ENCODE data around the gene HS3ST2. TPM values are rescaled to one million over a fixed set of nuclear protein-coding genes. Genes with fewer than 3 reads are reported as not detected.
"Not testable (repeated sequence)": the region's sequence is repeated elsewhere in the genome, so short reads cannot be mapped to it uniquely, and the experiment has no call there.

Gene HS3ST2
- total and polyA plus RNA-seq, 3 donors from 2014 or later, result 0.87 to 4.4 (median 0.88) TPM

DNA sequence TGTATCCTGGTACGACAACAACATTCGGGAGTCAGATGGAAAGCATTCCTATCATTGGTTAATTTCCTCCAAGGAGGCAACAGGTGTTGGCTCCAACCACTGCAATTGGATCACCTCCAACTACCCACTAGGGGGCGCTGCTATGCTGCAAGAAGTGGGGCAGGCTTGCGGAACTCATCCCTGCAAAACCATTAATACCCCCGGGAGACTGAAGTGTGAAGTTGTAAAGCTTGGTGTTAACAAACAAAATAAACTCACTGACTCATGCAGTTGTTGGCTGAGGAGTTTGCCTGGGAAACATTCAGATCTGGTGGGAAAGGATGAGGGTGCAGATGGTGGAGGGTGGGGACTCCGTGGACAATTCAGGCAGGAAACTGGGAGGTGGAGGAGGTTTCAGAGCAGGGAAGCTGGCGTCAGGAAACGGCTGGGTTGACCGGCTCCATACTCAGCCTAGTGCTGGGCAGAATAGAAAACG is 84.9 kb downstream of the HS3ST2 start:
- H3K4me3 ChIP-seq, result no peak overlapping the region
- H3K9me3 ChIP-seq, result no peaks in the 10 kb centered on the region
- TF ChIP-seq, protein P1, sequence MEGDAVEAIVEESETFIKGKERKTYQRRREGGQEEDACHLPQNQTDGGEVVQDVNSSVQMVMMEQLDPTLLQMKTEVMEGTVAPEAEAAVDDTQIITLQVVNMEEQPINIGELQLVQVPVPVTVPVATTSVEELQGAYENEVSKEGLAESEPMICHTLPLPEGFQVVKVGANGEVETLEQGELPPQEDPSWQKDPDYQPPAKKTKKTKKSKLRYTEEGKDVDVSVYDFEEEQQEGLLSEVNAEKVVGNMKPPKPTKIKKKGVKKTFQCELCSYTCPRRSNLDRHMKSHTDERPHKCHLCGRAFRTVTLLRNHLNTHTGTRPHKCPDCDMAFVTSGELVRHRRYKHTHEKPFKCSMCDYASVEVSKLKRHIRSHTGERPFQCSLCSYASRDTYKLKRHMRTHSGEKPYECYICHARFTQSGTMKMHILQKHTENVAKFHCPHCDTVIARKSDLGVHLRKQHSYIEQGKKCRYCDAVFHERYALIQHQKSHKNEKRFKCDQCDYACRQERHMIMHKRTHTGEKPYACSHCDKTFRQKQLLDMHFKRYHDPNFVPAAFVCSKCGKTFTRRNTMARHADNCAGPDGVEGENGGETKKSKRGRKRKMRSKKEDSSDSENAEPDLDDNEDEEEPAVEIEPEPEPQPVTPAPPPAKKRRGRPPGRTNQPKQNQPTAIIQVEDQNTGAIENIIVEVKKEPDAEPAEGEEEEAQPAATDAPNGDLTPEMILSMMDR (IDR thresholded peaks at IDR 0.05), result peak; percentile 67 to 89 (median 77)
- TF ChIP-seq POLR2A (IDR thresholded peaks at IDR 0.05), result no peak
- intact Hi-C loops (cut with DNase I; ENCODE audit: low total_unique reads), result no loop called here
- DNase-seq, result peak; percentile 88
- 1 to 4% methylated on average over 10 of the region's 10 CpGs for WGBS, 2 donors
- H3K36me3 ChIP-seq (ENCODE audit: low read depth, missing control alignments), result no peaks in the 10 kb centered on the region
- H3K27ac ChIP-seq, result no peak overlapping the region
- no peaks in the 10 kb centered on the region for H3K4me1 ChIP-seq
- H3K27me3 ChIP-seq, result no peaks in the 10 kb centered on the region

DNA sequence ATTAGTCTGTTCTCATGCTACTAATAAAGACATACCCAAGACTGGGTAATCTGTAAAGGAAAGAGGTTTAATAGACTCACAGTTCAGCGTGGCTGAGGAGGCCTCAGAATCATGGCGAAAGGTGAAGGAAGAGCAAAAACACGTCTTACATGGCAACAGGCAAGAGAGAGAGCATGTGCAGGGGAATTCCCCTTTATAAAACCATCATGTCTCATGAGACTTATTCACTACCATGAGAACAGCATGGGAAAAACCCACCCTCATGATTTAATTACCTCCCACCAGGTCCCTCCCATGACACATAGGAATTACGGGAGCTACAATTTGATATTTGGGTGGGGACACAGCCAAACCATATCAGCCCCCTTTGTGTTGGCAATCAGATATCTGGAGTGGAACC is 85.6 kb downstream of the HS3ST2 start:
- WGBS, 2 donors, result 74 to 77% methylated on average over 4 of the region's 4 CpGs
- H3K4me3 ChIP-seq; intact Hi-C loops (cut with DNase I; ENCODE audit: low total_unique reads): not testable (repeated sequence)

DNA sequence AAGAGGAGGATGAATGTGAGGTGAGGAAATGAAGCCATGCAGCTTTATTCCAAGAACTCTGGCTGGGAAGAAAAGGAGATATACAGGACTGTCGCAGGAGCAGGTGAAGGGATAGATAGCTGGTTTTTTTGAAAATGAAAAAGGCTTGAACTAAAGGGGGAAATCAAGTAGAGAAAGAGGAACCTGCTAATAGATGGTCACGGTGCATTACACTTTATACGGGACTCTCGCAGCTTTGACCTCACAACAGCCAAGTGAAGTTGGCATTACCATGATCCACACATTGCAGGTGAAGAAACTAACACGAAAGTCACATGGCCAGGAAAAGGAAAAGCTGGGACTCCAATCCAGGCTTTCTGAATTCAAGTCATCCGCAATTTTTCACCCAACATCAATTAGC is 86.9 kb downstream of the HS3ST2 start:
- TF ChIP-seq, protein P1 (IDR thresholded peaks at IDR 0.05), result no peak
- no peak for TF ChIP-seq POLR2A (IDR thresholded peaks at IDR 0.05)
- no peak for DNase-seq
- no peaks in the 10 kb centered on the region for H3K36me3 ChIP-seq (ENCODE audit: low read depth, missing control alignments)
- H3K27ac ChIP-seq, result no peak overlapping the region
- no peaks in the 10 kb centered on the region for H3K4me1 ChIP-seq
- H3K27me3 ChIP-seq, result no peaks in the 10 kb centered on the region
- H3K4me3 ChIP-seq, result no peak overlapping the region
- intact Hi-C loops (cut with DNase I; ENCODE audit: low total_unique reads), result no loop called here
- WGBS, 2 donors, result 83 to 84% methylated on average over 6 of the region's 6 CpGs
- no peaks in the 10 kb centered on the region for H3K9me3 ChIP-seq

More for the DNA sequence above, 85.6 kb downstream of the HS3ST2 start:
- not testable (repeated sequence) for H3K4me1 ChIP-seq; H3K9me3 ChIP-seq; H3K27ac ChIP-seq; H3K36me3 ChIP-seq (ENCODE audit: low read depth, missing control alignments); H3K27me3 ChIP-seq; DNase-seq

DNA sequence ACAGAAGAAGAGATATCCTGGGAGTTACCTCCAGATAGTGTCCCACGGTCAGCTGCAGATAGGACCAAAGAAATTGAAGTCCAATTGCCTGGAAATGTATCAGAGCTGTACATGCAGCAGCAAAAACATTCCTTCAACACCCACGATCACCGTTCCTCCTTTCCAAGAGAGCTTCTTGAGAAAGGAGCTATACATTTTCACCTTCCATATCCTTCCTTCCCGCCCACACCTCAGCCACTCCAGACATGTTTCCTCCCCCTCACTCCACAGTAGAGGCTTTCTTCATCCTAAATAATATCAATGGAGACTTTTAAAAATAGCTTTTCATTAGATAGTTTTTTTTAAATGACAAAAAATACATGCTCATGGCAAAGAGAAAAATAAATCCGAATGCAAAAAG is 87.6 kb downstream of the HS3ST2 start:
- no peak for DNase-seq
- intact Hi-C loops (cut with DNase I; ENCODE audit: low total_unique reads), result no loop called here
- Histone ChIP-seq H3K4me3 (no peak overlapping the region), H3K36me3 (ENCODE audit: low read depth, missing control alignments) (no peaks in the 10 kb centered on the region), H3K27me3 (no peaks in the 10 kb centered on the region), H3K27ac (no peak overlapping the region), H3K9me3 (no peaks in the 10 kb centered on the region), H3K4me1 (no peaks in the 10 kb centered on the region)
- TF ChIP-seq POLR2A (IDR thresholded peaks at IDR 0.05), result no peak
- TF ChIP-seq, protein P1 (IDR thresholded peaks at IDR 0.05), result no peak
- WGBS, 2 donors, result 46 to 54% methylated on average over 5 of the region's 5 CpGs

DNA sequence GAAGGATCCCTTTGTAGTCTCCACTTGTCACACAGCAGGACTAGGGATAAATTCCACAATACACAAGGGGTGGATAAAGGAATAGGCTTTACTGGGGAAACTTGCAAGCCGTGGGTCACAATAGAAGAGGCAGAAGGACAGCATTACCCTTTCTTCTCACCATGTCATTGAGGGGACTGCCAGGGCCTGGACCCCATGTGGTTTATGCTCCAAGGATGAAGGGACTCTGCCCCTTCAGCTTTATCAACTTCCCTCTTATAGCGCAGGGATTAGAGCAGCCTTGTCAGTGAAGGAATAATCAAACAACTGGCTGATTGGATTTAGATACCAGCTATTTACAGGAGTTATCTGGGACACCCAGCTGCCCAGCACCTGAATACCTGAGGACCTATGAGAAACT is 89.8 kb downstream of the HS3ST2 start:
- H3K9me3 ChIP-seq, result no peaks in the 10 kb centered on the region
- H3K36me3 ChIP-seq (ENCODE audit: low read depth, missing control alignments), result no peaks in the 10 kb centered on the region
- intact Hi-C loops (cut with DNase I; ENCODE audit: low total_unique reads), result no loop called here
- 0 to 47% methylated on average over 1 to 2 of the region's 2 CpGs for WGBS, 2 donors
- H3K27ac ChIP-seq, result no peak overlapping the region
- H3K4me3 ChIP-seq, result no peak overlapping the region
- no peak for TF ChIP-seq POLR2A (IDR thresholded peaks at IDR 0.05)
- TF ChIP-seq, protein P1 (IDR thresholded peaks at IDR 0.05), result no peak
- no peaks in the 10 kb centered on the region for H3K27me3 ChIP-seq
- DNase-seq, result no peak
- no peaks in the 10 kb centered on the region for H3K4me1 ChIP-seq

Measured in testis (tissue), 3 donors.